Natural killer cell (primary cell): ENCODE data around the gene ATXN7L3. TPM values are rescaled to one million over a fixed set of nuclear protein-coding genes. Genes with fewer than 3 reads are reported as not detected.

ENCODE experiments used
- total RNA-seq, 4 donors: library from RNA; stranded (reverse); fragments of 120-200 nt in 1 of 4; gene quantifications; one replicate each; pipeline versions ENCODE4 v1.2.3 to v1.2.4, GENCODE V29; 2013 to 2022

Gene ATXN7L3
- total RNA-seq, 3 donors from 2014 or later (not counting 1 experiment from before 2014, with no cell fraction given) = 87.6 to 112 (median 109) TPM

Other genes with a start within 250 kb of the ATXN7L3 start
- not detected for gene PYY, start 245.9 kb downstream of the ATXN7L3 start, total RNA-seq
- gene NAGS, start 195.3 kb downstream of the ATXN7L3 start, total RNA-seq = 1 to 10 TPM in 2 of 3 donors, under 1 TPM in 1; 0.92 to 1.7 (median 1.1) TPM
- 10 to 100 TPM; 11.3 to 13.9 (median 11.5) TPM for gene TMEM101, start 184.9 kb downstream of the ATXN7L3 start, total RNA-seq
- gene LSM12, start 133.2 kb downstream of the ATXN7L3 start, total RNA-seq = 10 to 100 TPM; 46.9 to 54.0 (median 51.8) TPM
- 10 to 100 TPM; 18.2 to 21.7 (median 20.6) TPM for gene G6PC3, start 129.1 kb downstream of the ATXN7L3 start, total RNA-seq
- 100 to 1,000 TPM in 1 of 3 donors, 10 to 100 TPM in 2; 79.2 to 100 (median 91.9) TPM for gene HDAC5, start 76.2 kb downstream of the ATXN7L3 start, total RNA-seq
- gene HROB, start 58.0 kb downstream of the ATXN7L3 start, total RNA-seq = 1 to 10 TPM; 1.9 to 4.4 (median 2.4) TPM
- not detected for gene ASB16, start 29.2 kb downstream of the ATXN7L3 start, total RNA-seq
- gene TMUB2, start 12.9 kb downstream of the ATXN7L3 start, total RNA-seq = 10 to 100 TPM; 40.4 to 48.2 (median 41.0) TPM
- gene UBTF, start 19.8 kb upstream of the ATXN7L3 start, total RNA-seq = 100 to 1,000 TPM; 132 to 169 (median 168) TPM
- gene SLC4A1, start 68.3 kb upstream of the ATXN7L3 start, total RNA-seq = not detected
- under 1 TPM in 2 of 3 donors, not detected in 1; 0.31 to 0.48 TPM for gene RUNDC3A, start 108.7 kb upstream of the ATXN7L3 start, total RNA-seq
- 100 to 1,000 TPM in 1 of 3 donors, 10 to 100 TPM in 2; 82.4 to 105 (median 97.9) TPM for gene SLC25A39, start 124.9 kb upstream of the ATXN7L3 start, total RNA-seq
- gene GRN, start 145.4 kb upstream of the ATXN7L3 start, total RNA-seq = 10 to 100 TPM; 42.4 to 69.8 (median 55.6) TPM
- under 1 TPM; 0.20 to 0.43 (median 0.24) TPM for gene FAM171A2, start 164.0 kb upstream of the ATXN7L3 start, total RNA-seq
- 10 to 100 TPM in 2 of 3 donors, 1 to 10 TPM in 1; 8.8 to 32.9 (median 32.6) TPM for gene ITGA2B, start 189.8 kb upstream of the ATXN7L3 start, total RNA-seq